Left ventricle myocardium inferior (tissue), 1 donor: ENCODE measurements around the gene GRB10. TPM values are rescaled to one million over a fixed set of nuclear protein-coding genes. Genes with fewer than 3 reads are reported as not detected.
A peak's percentile ranks its signal among the peaks of the same experiment; 100 is the strongest.

Experiments used
- DNase-seq: peaks from one replicate; pipeline ENCODE4 v3.0.0-alpha.2; 2020
- H3K27ac ChIP-seq: fragments of 200-600 bp; replicated peaks from 2 replicates; pipeline ENCODE4 v1.8.0; 2021
- H3K27me3 ChIP-seq: fragments of 200-600 bp; 2 replicates; pipeline ENCODE4 v1.8.0; 2021; ENCODE audit warnings: low read depth
- H3K36me3 ChIP-seq: fragments of 200-600 bp; 2 replicates; pipeline ENCODE4 v1.8.0; 2021
- H3K4me1 ChIP-seq: fragments of 200-600 bp; 2 replicates; pipeline ENCODE4 v1.8.0; 2021
- H3K4me3 ChIP-seq: fragments of 200-600 bp; 2 replicates; pipeline ENCODE4 v1.8.0; 2021; ENCODE audit warnings: mild to moderate bottlenecking, moderate library complexity
- H3K9me3 ChIP-seq: fragments of 200-600 bp; replicated peaks from 2 replicates; pipeline ENCODE4 v1.8.0; 2021
- CTCF ChIP-seq: fragments of 200-600 bp; IDR thresholded peaks from 2 replicates; pipeline ENCODE4 v1.8.0; 2021; ENCODE audit warnings: antibody characterized with exemption, mild to moderate bottlenecking, borderline replicate concordance
- intact Hi-C: fragments of 100-400 bp; cut with micrococcal nuclease; formaldehyde crosslinking; loops from one replicate; pipeline ENCODE4 v1.11.0; 2022
- total RNA-seq: library from RNA; stranded (reverse); fragmentation: NEBNext Ultra II Directional; extraction: Animal tissue kit (Norgen Biotek cat#: 25700); gene quantifications from one replicate; pipeline ENCODE4 v1.2.1, GENCODE V29; 2021
- donor health status: DM: no; HTN: yes; CAD: no; lungs with severe emphysema.

Gene GRB10
- total RNA-seq, 1 donor from 2014 or later: 40.6 TPM

GRCh38 chr7:50657341-50657873 is 125.3 kb downstream of the GRB10 start:
- intact Hi-C loops: no loop called here
- Histone ChIP-seq H3K27ac (peak overlapping the region; percentile 90), H3K4me3 (no peak overlapping the region), H3K9me3 (no peaks in the 10 kb centered on the region), H3K27me3 (no peaks in the 10 kb centered on the region), H3K4me1 (peaks cover 100% of the 10 kb centered on the region), H3K36me3 (no peaks in the 10 kb centered on the region)
- DNase-seq: peak; percentile 68
- peak; percentile 45 for TF ChIP-seq CTCF

- no peak for DNase-seq
- Histone ChIP-seq H3K9me3 (no peaks in the 10 kb centered on the region), H3K4me1 (peaks cover 100% of the 10 kb centered on the region), H3K27me3 (no peaks in the 10 kb centered on the region), H3K36me3 (no peaks in the 10 kb centered on the region), H3K27ac (peak overlapping the region; percentile 90), H3K4me3 (no peak overlapping the region)
- intact Hi-C loops: no loop called here
- TF ChIP-seq CTCF: no peak
Measured at GRCh38 chr7:50656141-50656895, 126.4 kb downstream of the GRB10 start.

GRCh38 chr7:50655490-50655889 is 127.2 kb downstream of the GRB10 start:
- H3K4me1 ChIP-seq: peaks cover 94% of the 10 kb centered on the region
- H3K9me3 ChIP-seq: no peaks in the 10 kb centered on the region
- intact Hi-C loops: no loop called here
- TF ChIP-seq CTCF: no peak
- H3K36me3 ChIP-seq: no peaks in the 10 kb centered on the region
- H3K4me3 ChIP-seq: no peak overlapping the region
- peak overlapping the region; percentile 90 for H3K27ac ChIP-seq
- no peak for DNase-seq
- H3K27me3 ChIP-seq: no peaks in the 10 kb centered on the region

- no peaks in the 10 kb centered on the region for H3K9me3 ChIP-seq
- H3K4me1 ChIP-seq: peaks cover 94% of the 10 kb centered on the region
- H3K36me3 ChIP-seq: no peaks in the 10 kb centered on the region
- no peak for TF ChIP-seq CTCF
- H3K27ac ChIP-seq: peak overlapping the region; percentile 90
- no peak overlapping the region for H3K4me3 ChIP-seq
- no peak for DNase-seq
- intact Hi-C loops: no loop called here
- no peaks in the 10 kb centered on the region for H3K27me3 ChIP-seq
Measured at GRCh38 chr7:50655020-50655419, 127.7 kb downstream of the GRB10 start.

- DNase-seq: peak; percentile 75
Measured at GRCh38 chr7:50653981-50654425, 128.7 kb downstream of the GRB10 start.

More at GRCh38 chr7:50653981-50654425, 128.7 kb downstream of the GRB10 start:
- no peak for TF ChIP-seq CTCF
- Histone ChIP-seq H3K27me3 (no peaks in the 10 kb centered on the region), H3K9me3 (no peaks in the 10 kb centered on the region), H3K36me3 (no peaks in the 10 kb centered on the region), H3K27ac (peak overlapping the region; percentile 90), H3K4me1 (peaks cover 94% of the 10 kb centered on the region), H3K4me3 (peak overlapping the region; percentile 37)
- intact Hi-C loops: no loop called here
